OCI-LY7 (cell line): ENCODE results near the gene HDAC4. TPM values are rescaled to one million over a fixed set of nuclear protein-coding genes. Genes with fewer than 3 reads are reported as not detected.

ENCODE experiments used
- BruUV-seq: library from RNA; stranded (reverse); fragments of 400-500 nt; replicated peaks from 2 replicates; lab custom pipeline; 2021; lab: Mats Ljungman, UMichigan
- CTCF ChIA-PET: fragments of 300-600 bp; sonication (Branson Sonifier 250); formaldehyde crosslinking; loops from one replicate; lab custom pipeline; 2022; ENCODE audit warnings: antibody characterized with exemption; ENCODE audit not compliant: unreplicated experiment; lab: Charles Lee
- POLR2A ChIA-PET: fragments of 300-600 bp; sonication (Branson Sonifier 250); formaldehyde crosslinking; loops from one replicate; lab custom pipeline; 2022; ENCODE audit warnings: antibody characterized with exemption; lab: Charles Lee
- DNase-seq: peaks from one replicate; pipeline ENCODE4 v3.0.0-alpha.2; 2015; ENCODE audit warnings: low spot score
- H2AFZ ChIP-seq: fragments of 200-600 bp; sonication (generic), shearing (Covaris generic); 2 replicates; pipeline ENCODE4 v1.6.1; 2014; ENCODE audit warnings: mild to moderate bottlenecking, antibody characterized with exemption, low read length, moderate library complexity
- H3K27ac ChIP-seq: fragments of 200-600 bp; sonication (generic); 2 replicates; pipeline ENCODE4 v1.5.1; 2014; ENCODE audit warnings: mixed run types, low read depth, mild to moderate bottlenecking, moderate library complexity, low read length, inconsistent platforms; ENCODE audit not compliant: poor library complexity, severe bottlenecking
- H3K36me3 ChIP-seq: fragments of 200-600 bp; sonication (generic); 2 replicates; pipeline ENCODE4 v1.6.1; 2014; ENCODE audit warnings: mild to moderate bottlenecking, antibody characterized with exemption, low read length, moderate library complexity, mixed read lengths; ENCODE audit not compliant: insufficient read depth
- H3K4me1 ChIP-seq: fragments of 200-600 bp; sonication (generic); 2 replicates; pipeline ENCODE4 v1.5.1; 2014; ENCODE audit warnings: mild to moderate bottlenecking, low read length; ENCODE audit not compliant: insufficient read depth, poor library complexity, severe bottlenecking
- H3K4me2 ChIP-seq: fragments of 200-600 bp; sonication (generic); 2 replicates; pipeline ENCODE4 v1.6.1; 2014; ENCODE audit warnings: mild to moderate bottlenecking, low read length
- H3K4me3 ChIP-seq: fragments of 200-600 bp; sonication (generic); 2 replicates; pipeline ENCODE4 v1.5.1; 2014; ENCODE audit warnings: mild to moderate bottlenecking, low read depth, low read length; ENCODE audit not compliant: poor library complexity, severe bottlenecking
- H3K79me2 ChIP-seq: fragments of 200-600 bp; sonication (generic); 2 replicates; pipeline ENCODE4 v1.6.1; 2016; ENCODE audit warnings: low read depth, mild to moderate bottlenecking, low read length, moderate library complexity, mixed read lengths; ENCODE audit not compliant: insufficient read depth
- H3K9me2 ChIP-seq: fragments of 200-600 bp; sonication (generic); 2 replicates; pipeline ENCODE4 v1.6.1; 2016; ENCODE audit warnings: mild to moderate bottlenecking, low read length, mixed read lengths; ENCODE audit not compliant: insufficient read depth
- H3K9me3 ChIP-seq: fragments of 200-600 bp; sonication (generic); 2 replicates; pipeline ENCODE4 v1.6.1; 2014; ENCODE audit warnings: mild to moderate bottlenecking, mixed run types, low read length, mixed read lengths
- H4K20me1 ChIP-seq: fragments of 200-600 bp; sonication (generic); 2 replicates; pipeline ENCODE4 v1.6.1; 2014; ENCODE audit warnings: mild to moderate bottlenecking, antibody characterized with exemption, low read length, moderate library complexity, mixed read lengths; ENCODE audit not compliant: insufficient read depth
- EZH2phosphoT487 ChIP-seq: fragments of 200-600 bp; sonication (generic); IDR thresholded peaks from 2 replicates; pipeline ENCODE4 v1.6.1; 2018; ENCODE audit warnings: low read depth, borderline replicate concordance, mild to moderate bottlenecking, mixed run types, antibody characterized with exemption, low read length, moderate library complexity, mixed read lengths
- intact Hi-C: fragments of 100-400 bp; cut with micrococcal nuclease; formaldehyde crosslinking; loops from one replicate; pipeline ENCODE4 v1.10.0; 2022; ENCODE audit not compliant: unreplicated experiment
- total RNA-seq, 2 experiments: library from RNA; depleted of rRNA in 1 of 2; stranded (reverse); fragments of >200 nt in 1 of 2; shearing (Covaris generic) in 1 of 2; gene quantifications; 2 replicates each; pipeline ENCODE4 v1.2.3, GENCODE V29; 2014 to 2022
- TF ChIP-seq, protein P1 (sequence below): fragments of 200-600 bp; sonication (generic); conservative IDR thresholded peaks from 2 replicates; pipeline ENCODE4 v1.5.1; 2014; ENCODE audit warnings: mild to moderate bottlenecking, antibody characterized with exemption, low read length, moderate library complexity, mixed read lengths

Gene HDAC4
- total RNA-seq, 2 experiments from 2014 or later, result 10.2 to 20.6 TPM

DNA sequence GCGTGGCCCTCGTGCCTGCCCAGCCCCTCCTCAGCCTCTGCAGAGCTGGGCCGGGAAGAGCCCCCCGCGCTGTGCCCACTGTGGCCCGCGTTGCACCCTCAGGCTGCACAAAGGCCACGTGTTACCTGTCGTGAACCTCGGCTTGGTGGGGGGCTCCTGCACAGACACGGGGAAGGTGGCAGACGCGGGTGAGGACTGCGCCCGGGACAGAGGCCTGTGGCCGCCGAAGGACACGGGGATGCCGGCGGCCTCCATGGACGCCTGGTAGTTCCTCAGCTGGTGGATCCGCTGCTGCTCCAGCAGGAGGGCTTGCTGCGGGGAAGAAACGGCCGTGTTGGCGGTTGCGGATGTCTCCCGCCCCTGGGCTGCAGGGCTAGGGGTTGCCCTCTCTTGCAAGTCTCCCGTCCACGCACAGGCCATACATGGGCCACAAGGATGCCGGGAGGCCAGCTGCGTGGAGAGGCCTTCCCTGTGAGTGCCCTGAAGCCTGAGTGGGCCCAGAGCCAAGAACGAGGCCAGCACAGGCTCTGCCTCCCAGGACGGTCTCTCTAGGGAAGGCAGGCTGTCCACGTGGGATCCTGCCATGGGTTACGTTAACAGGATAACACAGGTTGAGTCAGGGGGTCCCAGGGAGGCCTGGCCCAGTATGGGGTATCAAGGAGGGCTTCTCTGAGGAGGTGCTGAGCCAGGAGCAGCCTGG lies 289.3 kb downstream of the HDAC4 start:
- BruUV-seq, result no TSS peak

DNA sequence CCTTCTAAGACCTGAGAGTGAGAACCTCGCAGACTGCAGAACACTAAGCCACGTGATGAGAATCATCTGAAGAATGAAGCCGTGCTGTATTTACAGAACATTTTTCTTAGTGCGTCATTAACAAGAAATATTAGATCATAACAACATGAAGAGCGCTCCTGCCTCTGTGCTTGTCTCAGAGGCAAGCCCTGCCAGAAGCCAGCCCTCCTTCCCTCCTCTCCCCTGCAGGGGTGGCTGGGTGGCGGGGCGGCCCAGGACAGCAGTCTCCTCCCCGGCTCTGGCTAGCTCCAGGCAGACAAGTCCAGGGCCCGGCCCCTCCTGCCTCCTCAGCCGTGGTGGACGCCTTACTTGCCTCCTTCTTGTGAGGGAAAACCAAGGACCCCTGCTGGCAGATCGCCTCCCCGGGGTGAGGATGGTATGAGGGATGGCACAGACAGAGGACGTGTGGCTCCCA lies 290.2 kb downstream of the HDAC4 start:
- Histone ChIP-seq H2AFZ (no peak overlapping the region), H4K20me1 (no peaks in the 10 kb centered on the region), H3K27ac (no peak overlapping the region), H3K9me3 (no peaks in the 10 kb centered on the region), H3K4me1 (no peaks in the 10 kb centered on the region), H3K79me2 (no peaks in the 10 kb centered on the region), H3K4me2 (no peak overlapping the region), H3K9me2 (no peaks in the 10 kb centered on the region), H3K4me3 (no peak overlapping the region), H3K36me3 (no peaks in the 10 kb centered on the region)
- no TSS peak for BruUV-seq
- no peak for TF ChIP-seq EZH2phosphoT487
- TF ChIP-seq, protein P1, sequence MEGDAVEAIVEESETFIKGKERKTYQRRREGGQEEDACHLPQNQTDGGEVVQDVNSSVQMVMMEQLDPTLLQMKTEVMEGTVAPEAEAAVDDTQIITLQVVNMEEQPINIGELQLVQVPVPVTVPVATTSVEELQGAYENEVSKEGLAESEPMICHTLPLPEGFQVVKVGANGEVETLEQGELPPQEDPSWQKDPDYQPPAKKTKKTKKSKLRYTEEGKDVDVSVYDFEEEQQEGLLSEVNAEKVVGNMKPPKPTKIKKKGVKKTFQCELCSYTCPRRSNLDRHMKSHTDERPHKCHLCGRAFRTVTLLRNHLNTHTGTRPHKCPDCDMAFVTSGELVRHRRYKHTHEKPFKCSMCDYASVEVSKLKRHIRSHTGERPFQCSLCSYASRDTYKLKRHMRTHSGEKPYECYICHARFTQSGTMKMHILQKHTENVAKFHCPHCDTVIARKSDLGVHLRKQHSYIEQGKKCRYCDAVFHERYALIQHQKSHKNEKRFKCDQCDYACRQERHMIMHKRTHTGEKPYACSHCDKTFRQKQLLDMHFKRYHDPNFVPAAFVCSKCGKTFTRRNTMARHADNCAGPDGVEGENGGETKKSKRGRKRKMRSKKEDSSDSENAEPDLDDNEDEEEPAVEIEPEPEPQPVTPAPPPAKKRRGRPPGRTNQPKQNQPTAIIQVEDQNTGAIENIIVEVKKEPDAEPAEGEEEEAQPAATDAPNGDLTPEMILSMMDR, result no peak
- ChIA-PET CTCF (no interaction called here), POLR2A (no interaction called here)
- DNase-seq, result no peak
- intact Hi-C loops, result no loop called here

More for the DNA sequence above, 289.3 kb downstream of the HDAC4 start:
- intact Hi-C loops, result no loop called here
- no peaks in the 10 kb centered on the region for H3K36me3 ChIP-seq
- CTCF ChIA-PET, result no interaction called here
- H3K9me2 ChIP-seq, result no peaks in the 10 kb centered on the region
- H3K4me1 ChIP-seq, result no peaks in the 10 kb centered on the region
- H3K9me3 ChIP-seq, result no peaks in the 10 kb centered on the region
- no peak overlapping the region for H2AFZ ChIP-seq
- POLR2A ChIA-PET, result no interaction called here
- TF ChIP-seq, protein P1, result no peak
- TF ChIP-seq EZH2phosphoT487, result no peak
- no peak for DNase-seq
- H3K79me2 ChIP-seq, result no peaks in the 10 kb centered on the region
- H4K20me1 ChIP-seq, result no peaks in the 10 kb centered on the region
- no peak overlapping the region for H3K4me2 ChIP-seq
- H3K27ac ChIP-seq, result no peak overlapping the region
- H3K4me3 ChIP-seq, result no peak overlapping the region

DNA sequence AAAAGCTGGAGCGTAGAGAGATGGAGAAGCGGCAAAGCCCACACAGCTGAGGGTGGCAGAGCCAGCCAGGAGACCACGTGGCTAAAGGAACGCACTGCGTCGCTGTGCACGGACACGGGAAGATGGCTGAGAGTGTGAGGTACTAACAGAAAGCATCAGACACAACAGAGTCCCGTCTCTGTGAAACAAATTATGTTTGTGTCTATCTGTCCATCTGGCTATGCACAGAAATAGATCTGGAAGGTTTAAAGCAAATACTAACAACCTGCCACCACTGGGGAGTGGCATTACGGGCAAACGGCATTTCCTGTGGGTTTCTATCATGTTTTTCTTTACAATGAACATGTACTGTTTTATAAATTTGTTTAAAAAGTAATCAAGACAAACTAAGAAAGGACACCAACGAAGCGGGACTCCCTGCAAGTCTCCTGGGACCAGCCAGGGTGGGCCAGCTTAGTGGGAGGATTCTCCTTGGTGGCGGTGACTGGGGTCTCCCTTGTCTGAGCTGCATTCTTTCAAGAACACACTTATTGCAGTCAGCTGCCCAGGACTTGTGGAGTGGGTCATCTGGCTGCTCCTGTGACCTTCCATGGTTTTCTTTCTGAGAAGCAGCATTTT lies 290.8 kb downstream of the HDAC4 start:
- ChIA-PET CTCF (no interaction called here), POLR2A (no interaction called here)
- intact Hi-C loops, result no loop called here
- H3K4me1 ChIP-seq, result no peaks in the 10 kb centered on the region
- H3K9me2 ChIP-seq, result no peaks in the 10 kb centered on the region
- no TSS peak for BruUV-seq
- no peak overlapping the region for H2AFZ ChIP-seq
- no peaks in the 10 kb centered on the region for H3K36me3 ChIP-seq
- TF ChIP-seq, protein P1, result no peak
- TF ChIP-seq EZH2phosphoT487, result no peak
- H4K20me1 ChIP-seq, result no peaks in the 10 kb centered on the region
- no peak overlapping the region for H3K4me3 ChIP-seq
- no peak overlapping the region for H3K27ac ChIP-seq
- no peak for DNase-seq
- no peaks in the 10 kb centered on the region for H3K79me2 ChIP-seq
- no peaks in the 10 kb centered on the region for H3K9me3 ChIP-seq
- H3K4me2 ChIP-seq, result no peak overlapping the region
